Measurements from ENCODE around the gene CASP8. TPM values are rescaled to one million over a fixed set of nuclear protein-coding genes. Genes with fewer than 3 reads are reported as not detected.
A peak's percentile ranks its signal among the peaks of the same experiment; 100 is the strongest.
"Not testable (repeated sequence)": the region's sequence is repeated elsewhere in the genome, so short reads cannot be mapped to it uniquely, and the experiment has no call there.

CASP8 gene
- total RNA-seq, 5 donors from 2014 or later (not counting 1 experiment from before 2014, with no cell fraction given), result 116 to 306 (median 255) TPM

DNA sequence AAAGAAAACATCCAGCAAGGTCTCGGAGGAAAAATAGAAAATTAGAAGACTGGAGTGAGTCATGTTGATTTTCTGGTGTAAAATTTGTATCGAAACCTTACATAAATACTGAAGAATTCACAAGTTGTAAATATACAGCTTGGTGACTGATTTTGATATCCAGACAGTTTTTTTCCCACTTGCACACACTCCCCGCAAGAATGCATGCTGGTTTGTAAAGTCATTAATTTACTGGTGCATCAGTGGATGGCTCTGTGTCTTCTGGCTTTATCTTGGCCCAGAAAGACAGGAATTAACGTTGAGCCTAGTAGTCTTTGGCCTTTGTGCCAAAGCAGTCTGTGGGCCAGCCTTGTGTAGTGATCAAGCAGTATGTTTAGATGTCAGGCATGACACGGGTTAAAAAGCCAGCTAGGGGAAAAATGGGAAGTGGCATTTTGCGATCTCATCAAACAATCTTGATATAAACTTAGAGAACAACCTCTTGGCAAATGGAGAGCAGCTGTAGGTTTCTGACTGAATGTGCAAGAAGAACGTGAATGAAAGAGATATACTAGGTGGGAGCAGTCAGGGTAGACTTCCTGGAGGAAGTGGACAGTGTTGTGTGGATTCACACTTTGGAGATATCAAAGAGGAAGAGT is 22.7 kb upstream of the CASP8 start:
- Histone ChIP-seq H3K4me3 (ENCODE audit: control insufficient read depth in 1 of 2, extremely low read depth in 1 of 2, low read length in 1 of 2) (no peak overlapping the region), H3K9me3 (no peaks in the 10 kb centered on the region), H3K4me1 (ENCODE audit: control insufficient read depth in 1 of 2, extremely low read depth in 1 of 2, insufficient read depth in 2 of 2, low read length in 2 of 2) (peaks cover 43 to 45% of the 10 kb centered on the region in 2 experiments), H3K36me3 (ENCODE audit: control insufficient read depth in 2 of 2, extremely low read depth in 1 of 2, insufficient read depth in 1 of 2, low read length in 1 of 2) (peaks cover 4 to 24% of the 10 kb centered on the region in 2 donors), H3K27me3 (replicated peaks in 1 of 2; ENCODE audit: control insufficient read depth in 2 of 2, extremely low read depth in 1 of 2, insufficient read depth in 2 of 2, low read length in 1 of 2) (no peaks in the 10 kb centered on the region), H3K27ac (ENCODE audit: low read length) (no peak overlapping the region)
- DNase-seq (no peak), ATAC-seq (replicated peaks in 1 of 4) (no peak)
- H3K36me3 Mint-ChIP-seq, result peaks cover 40% of the 10 kb centered on the region
- ChIA-PET CTCF (interaction anchor here (0.7 to 1.7 kb wide), 18 partner anchors 9 to 524 kb away, joined by 3 to 9 read pairs (median 5); partner anchors contain the start of gene CASP8 (in 2 of the 2)), POLR2A (interaction anchor here in 1 of 2 donors (0.7 kb wide), 3 partner anchors 23 to 266 kb away, joined by 5 to 8 read pairs (median 8); partner anchors contain the start of gene CASP8)
- peaks cover 55 to 65% (median 55%) of the 10 kb centered on the region in 3 donors for H3K4me1 Mint-ChIP-seq
- H3K9me3 Mint-ChIP-seq, result peaks cover 0 to 13% (median 0%) of the 10 kb centered on the region in 3 donors
- no peaks in the 10 kb centered on the region for H3K27me3 Mint-ChIP-seq
- WGBS (ENCODE audit: insufficient coverage), result 67% methylated on average over 2 of the region's 7 CpGs
- peak overlapping the region; percentile 19 to 94 (median 89) for H3K4me3 Mint-ChIP-seq
- H3K27ac Mint-ChIP-seq, result peak overlapping the region; percentile 96 to 98

DNA sequence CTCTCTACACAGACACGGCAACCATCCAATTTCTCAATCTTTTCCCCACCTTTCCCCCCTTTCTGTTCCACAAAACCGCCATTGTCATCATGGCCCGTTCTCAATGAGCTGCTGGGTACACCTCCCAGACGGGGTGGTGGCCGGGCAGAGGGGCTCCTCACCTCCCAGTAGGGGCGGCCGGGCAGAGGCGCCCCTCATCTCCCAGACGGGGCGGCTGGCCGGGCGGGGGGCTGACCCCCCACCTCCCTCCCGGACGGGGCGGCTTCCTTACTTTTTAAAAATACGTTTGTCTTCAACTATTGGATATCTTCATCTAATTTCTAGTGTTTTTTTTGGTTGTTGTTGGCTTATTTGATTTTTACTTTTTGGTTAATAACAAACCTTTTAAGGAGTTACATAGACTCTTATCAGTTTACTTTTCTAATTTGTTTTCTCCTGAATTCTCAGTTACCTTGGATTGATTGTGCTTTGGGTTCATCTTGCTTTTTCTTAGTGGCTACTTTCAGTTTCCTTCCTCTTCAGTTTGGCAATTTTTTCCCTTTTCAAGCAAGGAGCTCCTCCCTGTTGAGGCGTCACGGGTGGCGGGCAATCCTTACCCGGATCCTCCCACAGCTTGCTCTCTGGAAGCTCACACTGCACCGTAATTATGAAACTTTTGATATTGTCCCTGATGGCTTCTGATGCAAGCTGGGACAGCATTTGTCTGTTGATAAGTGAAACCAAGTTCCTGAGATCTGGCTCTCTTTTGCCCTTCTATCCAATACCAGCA is 21.0 kb upstream of the CASP8 start:
- ATAC-seq (replicated peaks in 1 of 4); H3K4me3 ChIP-seq (ENCODE audit: control insufficient read depth in 1 of 2, extremely low read depth in 1 of 2, low read length in 1 of 2); DNase-seq; H3K27me3 Mint-ChIP-seq; H3K27ac ChIP-seq (ENCODE audit: low read length); H3K9me3 ChIP-seq; H3K27me3 ChIP-seq (replicated peaks in 1 of 2; ENCODE audit: control insufficient read depth in 2 of 2, extremely low read depth in 1 of 2, insufficient read depth in 2 of 2, low read length in 1 of 2): not testable (repeated sequence)
- H3K4me1 Mint-ChIP-seq, result peaks cover 66 to 74% (median 70%) of the 10 kb centered on the region in 3 donors
- WGBS (ENCODE audit: insufficient coverage), result 60% methylated on average over 1 of the region's 21 CpGs
- H3K4me3 Mint-ChIP-seq, result peak overlapping the region; percentile 39 to 60 (median 57)
- H3K36me3 ChIP-seq (ENCODE audit: control insufficient read depth in 2 of 2, extremely low read depth in 1 of 2, insufficient read depth in 1 of 2, low read length in 1 of 2), result peaks cover 4 to 24% of the 10 kb centered on the region in 2 donors
- peaks cover 31 to 34% of the 10 kb centered on the region in 2 experiments for H3K4me1 ChIP-seq (ENCODE audit: control insufficient read depth in 1 of 2, extremely low read depth in 1 of 2, insufficient read depth in 2 of 2, low read length in 2 of 2)
- H3K9me3 Mint-ChIP-seq, result peaks cover 0 to 13% (median 0%) of the 10 kb centered on the region in 3 donors
- H3K27ac Mint-ChIP-seq, result peak overlapping the region; percentile 35 to 89
- ChIA-PET POLR2A (interaction anchor here (0.7 to 0.8 kb wide), 3 partner anchors 18 to 1230 kb away, joined by 3 to 4 read pairs (median 3); no protein-coding TSS in a partner anchor), CTCF (interaction anchor here in 1 of 2 donors (0.7 kb wide), 1 partner anchor 17 kb away, joined by 3 read pairs; no protein-coding TSS in a partner anchor)
- peaks cover 45% of the 10 kb centered on the region for H3K36me3 Mint-ChIP-seq

DNA sequence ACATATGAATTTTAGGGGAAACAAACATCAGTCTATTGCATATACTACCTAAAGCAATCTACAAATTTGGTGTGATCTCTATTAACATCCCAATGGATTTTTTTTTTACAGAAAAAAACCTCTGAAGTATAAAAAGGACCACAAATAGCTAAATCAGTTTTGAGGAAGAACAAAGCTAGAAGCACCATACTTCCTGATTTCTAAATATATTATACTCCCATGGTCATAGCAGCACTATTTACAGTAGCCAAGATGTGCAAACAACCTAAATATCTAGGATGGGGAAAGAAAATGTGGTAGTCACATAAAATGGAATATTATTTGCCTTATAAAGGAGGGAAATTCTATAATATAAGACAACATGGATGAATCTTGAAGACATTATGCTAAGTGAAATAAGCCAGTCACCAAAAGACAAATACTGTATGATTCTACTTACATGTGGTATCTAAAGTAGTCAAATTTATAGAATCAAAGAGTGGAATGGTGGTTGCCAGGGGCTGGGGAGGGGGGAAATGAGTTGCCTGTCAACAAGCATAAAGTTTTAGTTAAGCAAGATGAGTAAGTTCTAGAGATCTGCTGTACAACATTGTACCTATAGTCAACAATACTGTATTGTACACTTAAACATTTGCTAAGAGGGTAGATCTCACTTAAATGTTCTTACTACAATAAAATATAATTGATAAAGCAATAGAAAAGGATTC is 17.6 kb upstream of the CASP8 start:
- Histone ChIP-seq H3K9me3 (no peaks in the 10 kb centered on the region), H3K27ac (ENCODE audit: low read length) (no peak overlapping the region), H3K4me1 (ENCODE audit: control insufficient read depth in 1 of 2, extremely low read depth in 1 of 2, insufficient read depth in 2 of 2, low read length in 2 of 2) (peaks cover 9 to 21% of the 10 kb centered on the region in 2 experiments), H3K27me3 (replicated peaks in 1 of 2; ENCODE audit: control insufficient read depth in 2 of 2, extremely low read depth in 1 of 2, insufficient read depth in 2 of 2, low read length in 1 of 2) (no peaks in the 10 kb centered on the region), H3K36me3 (ENCODE audit: control insufficient read depth in 2 of 2, extremely low read depth in 1 of 2, insufficient read depth in 1 of 2, low read length in 1 of 2) (peaks cover 4 to 30% of the 10 kb centered on the region in 2 donors), H3K4me3 (ENCODE audit: control insufficient read depth in 1 of 2, extremely low read depth in 1 of 2, low read length in 1 of 2) (no peak overlapping the region)
- Mint-ChIP-seq H3K4me1 (peaks cover 67 to 80% (median 69%) of the 10 kb centered on the region in 3 donors), H3K27ac (peak overlapping the region; percentile 80 to 82), H3K36me3 (peaks cover 45% of the 10 kb centered on the region), H3K4me3 (no peak overlapping the region), H3K9me3 (peaks cover 0 to 13% (median 0%) of the 10 kb centered on the region in 3 donors), H3K27me3 (no peaks in the 10 kb centered on the region)
- ChIA-PET POLR2A (interaction anchor here (0.6 to 0.9 kb wide), 3 partner anchors 17 to 23 kb away, joined by 3 to 4 read pairs (median 3); partner anchors contain the start of gene CASP8 (in 1 of the 2)), CTCF (interaction anchor here (0.6 to 1.6 kb wide), 7 partner anchors 10 to 1303 kb away, joined by 3 to 7 read pairs (median 3); partner anchors contain the start of genes ALS2 (in 1 of the 2), CASP10 (in 1 of the 2) and CASP8 (in 1 of the 2))
- ATAC-seq (replicated peaks in 1 of 4), result peak in 1 of 4 experiments; percentile 45
- DNase-seq, result peak in 1 of 35 experiments; percentile 8

- 97% methylated on average over 3 of the region's 5 CpGs for WGBS (ENCODE audit: insufficient coverage)
- peaks cover 72 to 88% (median 77%) of the 10 kb centered on the region in 3 donors for H3K4me1 Mint-ChIP-seq
Observed at GRCh38 chr2:201244829-201245228, 15.5 kb upstream of the CASP8 start.

GRCh38 chr2:201246280-201246679 is 14.1 kb upstream of the CASP8 start:
- POLR2A ChIA-PET, result interaction anchor here in 1 of 2 donors (0.7 kb wide), 1 partner anchor 18 kb away, joined by 3 read pairs; no protein-coding TSS in a partner anchor

More at GRCh38 chr2:201244829-201245228, 15.5 kb upstream of the CASP8 start:
- H3K27me3 ChIP-seq (replicated peaks in 1 of 2; ENCODE audit: control insufficient read depth in 2 of 2, extremely low read depth in 1 of 2, insufficient read depth in 2 of 2, low read length in 1 of 2), result no peaks in the 10 kb centered on the region
- H3K9me3 ChIP-seq, result no peaks in the 10 kb centered on the region
- H3K27ac ChIP-seq (ENCODE audit: low read length), result no peak overlapping the region
- POLR2A ChIA-PET, result no interaction called here
- H3K36me3 Mint-ChIP-seq, result peaks cover 45% of the 10 kb centered on the region
- peak overlapping the region; percentile 75 to 81 for H3K27ac Mint-ChIP-seq
- H3K4me3 Mint-ChIP-seq, result no peak overlapping the region
- H3K27me3 Mint-ChIP-seq, result no peaks in the 10 kb centered on the region
- no peak for ATAC-seq (replicated peaks in 1 of 4)
- H3K9me3 Mint-ChIP-seq, result peaks cover 0 to 13% (median 0%) of the 10 kb centered on the region in 3 donors
- CTCF ChIA-PET, result no interaction called here
- no peak for DNase-seq
- peaks cover under 1 to 22% of the 10 kb centered on the region in 2 donors for H3K36me3 ChIP-seq (ENCODE audit: control insufficient read depth in 2 of 2, extremely low read depth in 1 of 2, insufficient read depth in 1 of 2, low read length in 1 of 2)
- H3K4me3 ChIP-seq (ENCODE audit: control insufficient read depth in 1 of 2, extremely low read depth in 1 of 2, low read length in 1 of 2), result no peak overlapping the region
- H3K4me1 ChIP-seq (ENCODE audit: control insufficient read depth in 1 of 2, extremely low read depth in 1 of 2, insufficient read depth in 2 of 2, low read length in 2 of 2), result peaks cover 8 to 18% of the 10 kb centered on the region in 2 experiments

More at GRCh38 chr2:201246280-201246679, 14.1 kb upstream of the CASP8 start:
- no peak for ATAC-seq (replicated peaks in 1 of 4)
- no peak overlapping the region for H3K4me3 Mint-ChIP-seq
- peak overlapping the region; percentile 78 to 82 for H3K27ac Mint-ChIP-seq
- CTCF ChIA-PET, result interaction anchor here (0.7 kb wide), 2 partner anchors 169 to 452 kb away, joined by 6 to 10 read pairs; partner anchors contain the start of gene MPP4 (in 1 of the 2)
- H3K9me3 Mint-ChIP-seq, result peaks cover 0 to 11% (median 5%) of the 10 kb centered on the region in 3 donors
- H3K4me1 Mint-ChIP-seq, result peaks cover 83 to 88% (median 87%) of the 10 kb centered on the region in 3 donors
- DNase-seq, result no peak
- Histone ChIP-seq H3K27ac (ENCODE audit: low read length) (no peak overlapping the region), H3K36me3 (ENCODE audit: control insufficient read depth in 2 of 2, extremely low read depth in 1 of 2, insufficient read depth in 1 of 2, low read length in 1 of 2) (peaks cover 0 to 13% of the 10 kb centered on the region in 2 donors), H3K9me3 (no peaks in the 10 kb centered on the region), H3K27me3 (replicated peaks in 1 of 2; ENCODE audit: control insufficient read depth in 2 of 2, extremely low read depth in 1 of 2, insufficient read depth in 2 of 2, low read length in 1 of 2) (no peaks in the 10 kb centered on the region), H3K4me1 (ENCODE audit: control insufficient read depth in 1 of 2, extremely low read depth in 1 of 2, insufficient read depth in 2 of 2, low read length in 2 of 2) (peaks cover 8 to 21% of the 10 kb centered on the region in 2 experiments), H3K4me3 (ENCODE audit: control insufficient read depth in 1 of 2, extremely low read depth in 1 of 2, low read length in 1 of 2) (no peak overlapping the region)
- WGBS (ENCODE audit: insufficient coverage), result no CpG with 5 or more reads among the region's 4 CpGs
- no peaks in the 10 kb centered on the region for H3K27me3 Mint-ChIP-seq
- H3K36me3 Mint-ChIP-seq, result peaks cover 43% of the 10 kb centered on the region

Data from T-cell (primary cell).